Measurements from ENCODE around the gene EVI2A. TPM values are rescaled to one million over a fixed set of nuclear protein-coding genes. Genes with fewer than 3 reads are reported as not detected.
A peak's percentile ranks its signal among the peaks of the same experiment; 100 is the strongest.

Gene EVI2A
- polyA plus RNA-seq, 1 donor (not counting 4 experiments of a cell fraction or from before 2014, with no cell fraction given) = 0.12 TPM

DNA sequence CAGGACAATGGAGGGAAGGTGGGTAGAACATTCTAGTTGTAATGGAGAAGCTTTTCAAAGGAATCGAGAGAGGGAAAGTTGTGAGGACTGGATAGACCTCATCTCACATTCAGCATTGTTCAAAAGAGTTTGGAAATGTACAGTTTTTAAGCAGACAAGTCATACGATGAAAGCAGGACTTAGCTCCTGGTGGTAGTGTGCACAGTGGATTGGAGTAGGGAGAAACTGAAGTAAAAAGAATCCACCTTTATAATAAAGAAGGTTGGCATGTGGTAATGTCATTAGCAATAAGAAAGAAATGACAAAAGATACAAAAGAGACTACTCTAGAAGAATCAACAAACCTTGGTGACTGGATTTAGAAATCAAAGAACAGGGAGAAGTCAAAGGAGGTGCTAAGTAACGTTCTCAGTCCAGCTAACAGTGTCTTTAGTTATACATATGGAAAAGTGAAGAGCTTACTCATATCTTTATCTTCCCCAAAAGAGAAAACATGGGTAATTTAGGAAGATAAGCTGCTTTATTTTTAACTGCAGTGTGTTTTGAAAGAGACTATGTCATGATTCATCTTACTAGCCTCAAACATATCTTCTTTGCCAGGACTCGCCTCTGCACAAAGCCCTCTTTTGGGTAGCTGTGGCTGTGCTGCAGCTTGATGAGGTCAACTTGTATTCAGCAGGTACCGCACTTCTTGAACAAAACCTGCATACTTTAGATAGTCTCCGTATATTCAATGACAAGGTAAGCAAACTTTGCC, 18.7 kb upstream of the EVI2A start:
- H3K9me1 ChIP-seq (ENCODE audit: control insufficient read depth, extremely low read depth, insufficient read depth, low read length) = peaks cover 2% of the 10 kb centered on the region
- dilution Hi-C loops (cut with MboI; ENCODE audit: extremely low pct_ligation_motif_present, low sequenced_read_pairs) = no loop called here
- H3K4me2 ChIP-seq (ENCODE audit: control insufficient read depth, extremely low read depth, insufficient read depth, low read depth, low read length) = peak overlapping the region; percentile 17

DNA sequence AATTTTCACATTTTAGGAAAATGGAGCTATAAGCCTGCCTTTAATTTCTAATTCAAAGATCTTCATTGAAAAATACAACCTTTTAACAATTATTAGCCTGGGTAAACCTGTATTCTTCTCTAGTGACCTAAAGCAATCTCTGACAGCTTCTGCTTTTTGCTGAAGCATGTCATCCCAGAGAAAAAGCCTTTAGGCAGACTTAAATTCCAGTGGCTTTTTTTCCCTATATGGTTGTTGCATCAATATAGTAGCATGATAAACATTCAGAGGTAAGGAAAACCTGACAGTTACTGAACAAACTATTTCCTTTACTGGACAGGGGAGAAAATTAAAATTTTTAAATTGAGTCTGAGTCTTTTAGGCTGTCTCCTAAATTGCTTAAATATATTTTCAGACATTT, 7.8 kb upstream of the EVI2A start:
- no peak for DNase-seq (ENCODE audit: low read depth, low spot score)
- H3K4me1 ChIP-seq (ENCODE audit: control insufficient read depth, extremely low read depth, insufficient read depth, low read length) = peaks cover 32% of the 10 kb centered on the region
- H3K36me3 ChIP-seq (ENCODE audit: control insufficient read depth in 2 of 2, extremely low read depth in 1 of 2, insufficient read depth in 2 of 2, low read length in 2 of 2) = peaks cover 0 to 3% of the 10 kb centered on the region in 2 experiments
- peak; percentile 5 for FAIRE-seq
- no peak overlapping the region for H2AFZ ChIP-seq (ENCODE audit: control insufficient read depth, low read length)
- H3K27me3 ChIP-seq (ENCODE audit: control insufficient read depth, extremely low read depth, insufficient read depth, low read length) = no peaks in the 10 kb centered on the region
- no peaks in the 10 kb centered on the region for H3K9me1 ChIP-seq (ENCODE audit: control insufficient read depth, extremely low read depth, insufficient read depth, low read length)
- H3K79me2 ChIP-seq (ENCODE audit: control insufficient read depth, insufficient read depth, low read length) = no peaks in the 10 kb centered on the region
- H3K9me3 ChIP-seq (ENCODE audit: control insufficient read depth, low read depth, low read length) = no peaks in the 10 kb centered on the region
- dilution Hi-C loops (cut with MboI; ENCODE audit: extremely low pct_ligation_motif_present, low sequenced_read_pairs) = no loop called here
- peak overlapping the region; percentile 2 for H3K4me2 ChIP-seq (ENCODE audit: control insufficient read depth, extremely low read depth, insufficient read depth, low read depth, low read length)
- no peak overlapping the region for H3K4me3 ChIP-seq (ENCODE audit: control insufficient read depth in 2 of 3, extremely low read depth in 1 of 3, insufficient read depth in 2 of 3, low read depth in 1 of 3, low read length in 3 of 3)
- no peak overlapping the region for H3K9ac ChIP-seq (ENCODE audit: control insufficient read depth, extremely low read depth, insufficient read depth, low read length)
- H4K20me1 ChIP-seq (ENCODE audit: control insufficient read depth, extremely low read depth, insufficient read depth, low read length) = no peaks in the 10 kb centered on the region
- H3K27ac ChIP-seq (ENCODE audit: control insufficient read depth, insufficient read depth, low read length) = no peak overlapping the region
- TF ChIP-seq, protein P1, sequence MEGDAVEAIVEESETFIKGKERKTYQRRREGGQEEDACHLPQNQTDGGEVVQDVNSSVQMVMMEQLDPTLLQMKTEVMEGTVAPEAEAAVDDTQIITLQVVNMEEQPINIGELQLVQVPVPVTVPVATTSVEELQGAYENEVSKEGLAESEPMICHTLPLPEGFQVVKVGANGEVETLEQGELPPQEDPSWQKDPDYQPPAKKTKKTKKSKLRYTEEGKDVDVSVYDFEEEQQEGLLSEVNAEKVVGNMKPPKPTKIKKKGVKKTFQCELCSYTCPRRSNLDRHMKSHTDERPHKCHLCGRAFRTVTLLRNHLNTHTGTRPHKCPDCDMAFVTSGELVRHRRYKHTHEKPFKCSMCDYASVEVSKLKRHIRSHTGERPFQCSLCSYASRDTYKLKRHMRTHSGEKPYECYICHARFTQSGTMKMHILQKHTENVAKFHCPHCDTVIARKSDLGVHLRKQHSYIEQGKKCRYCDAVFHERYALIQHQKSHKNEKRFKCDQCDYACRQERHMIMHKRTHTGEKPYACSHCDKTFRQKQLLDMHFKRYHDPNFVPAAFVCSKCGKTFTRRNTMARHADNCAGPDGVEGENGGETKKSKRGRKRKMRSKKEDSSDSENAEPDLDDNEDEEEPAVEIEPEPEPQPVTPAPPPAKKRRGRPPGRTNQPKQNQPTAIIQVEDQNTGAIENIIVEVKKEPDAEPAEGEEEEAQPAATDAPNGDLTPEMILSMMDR (optimal IDR thresholded peaks at IDR 0.05 in 1 of 3, IDR thresholded peaks at IDR 0.05 in 1 of 3, conservative IDR thresholded peaks at IDR 0.05 in 1 of 3; ENCODE audit: extremely low read depth in 1 of 3, insufficient read depth in 2 of 3, low read length in 3 of 3) = no peak
- no peak for TF ChIP-seq EZH2 (IDR thresholded peaks at IDR 0.05; ENCODE audit: low read length)

More for the DNA sequence above, 18.7 kb upstream of the EVI2A start:
- no peaks in the 10 kb centered on the region for H3K9me3 ChIP-seq (ENCODE audit: control insufficient read depth, low read depth, low read length)
- no peak overlapping the region for H3K9ac ChIP-seq (ENCODE audit: control insufficient read depth, extremely low read depth, insufficient read depth, low read length)
- FAIRE-seq (peak; percentile 96), DNase-seq (ENCODE audit: low read depth, low spot score) (peak; percentile 35)
- H3K79me2 ChIP-seq (ENCODE audit: control insufficient read depth, insufficient read depth, low read length) = no peaks in the 10 kb centered on the region
- H4K20me1 ChIP-seq (ENCODE audit: control insufficient read depth, extremely low read depth, insufficient read depth, low read length) = no peaks in the 10 kb centered on the region
- no peak overlapping the region for H2AFZ ChIP-seq (ENCODE audit: control insufficient read depth, low read length)
- TF ChIP-seq EZH2 (IDR thresholded peaks at IDR 0.05; ENCODE audit: low read length) = no peak
- TF ChIP-seq, protein P1 (optimal IDR thresholded peaks at IDR 0.05 in 1 of 3, IDR thresholded peaks at IDR 0.05 in 1 of 3, conservative IDR thresholded peaks at IDR 0.05 in 1 of 3; ENCODE audit: extremely low read depth in 1 of 3, insufficient read depth in 2 of 3, low read length in 3 of 3) = no peak
- H3K27ac ChIP-seq (ENCODE audit: control insufficient read depth, insufficient read depth, low read length) = no peak overlapping the region
- peaks cover 3 to 6% of the 10 kb centered on the region in 2 experiments for H3K36me3 ChIP-seq (ENCODE audit: control insufficient read depth in 2 of 2, extremely low read depth in 1 of 2, insufficient read depth in 2 of 2, low read length in 2 of 2)
- no peaks in the 10 kb centered on the region for H3K27me3 ChIP-seq (ENCODE audit: control insufficient read depth, extremely low read depth, insufficient read depth, low read length)
- H3K4me1 ChIP-seq (ENCODE audit: control insufficient read depth, extremely low read depth, insufficient read depth, low read length) = peaks cover 13% of the 10 kb centered on the region
- no peak overlapping the region for H3K4me3 ChIP-seq (ENCODE audit: control insufficient read depth in 2 of 3, extremely low read depth in 1 of 3, insufficient read depth in 2 of 3, low read depth in 1 of 3, low read length in 3 of 3)

Measured in keratinocyte (primary cell).